Fibroblast of the aortic adventitia (primary cell): ENCODE measurements around the gene CADPS2. TPM values are rescaled to one million over a fixed set of nuclear protein-coding genes. Genes with fewer than 3 reads are reported as not detected.
"Not testable (repeated sequence)": the region's sequence is repeated elsewhere in the genome, so short reads cannot be mapped to it uniquely, and the experiment has no call there.

ENCODE experiments used
- DNase-seq: peaks from one replicate; pipeline ENCODE4 v3.0.0-alpha.2; 2010; ENCODE audit warnings: low read depth
- H3K4me3 ChIP-seq: 2 replicates; pipeline ENCODE4 v1.5.1; 2011; ENCODE audit warnings: low read depth, mild to moderate bottlenecking, control low read depth, low read length, moderate library complexity
- CTCF ChIP-seq: IDR thresholded peaks from 2 replicates; pipeline ENCODE4 v1.5.1; 2011; ENCODE audit warnings: mild to moderate bottlenecking, low read length, control low read depth, inconsistent platforms; ENCODE audit not compliant: insufficient read depth
- total RNA-seq: library from RNA; depleted of rRNA; stranded (reverse); fragments of >200 nt; gene quantifications from 2 replicates; pipeline ENCODE4 v1.2.3, GENCODE V29; 2012; ENCODE audit warnings: low replicate concordance

The CADPS2 gene
- total RNA-seq, 1 donor, result 16.0 TPM

- H3K4me3 ChIP-seq, result no peak overlapping the region
- DNase-seq, result no peak
- no peak for TF ChIP-seq CTCF
These were observed 586.5 kb downstream of the CADPS2 start for GRCh38 chr7:122299624-122300210.

- no peak for DNase-seq
- no peak overlapping the region for H3K4me3 ChIP-seq
- TF ChIP-seq CTCF, result no peak
These were observed 587.6 kb downstream of the CADPS2 start for GRCh38 chr7:122298618-122299017.

GRCh38 chr7:122298131-122298530 is 588.1 kb downstream of the CADPS2 start:
- TF ChIP-seq CTCF, result no peak
- no peak overlapping the region for H3K4me3 ChIP-seq
- no peak for DNase-seq

GRCh38 chr7:122291189-122291588 is 595.1 kb downstream of the CADPS2 start:
- TF ChIP-seq CTCF, result no peak
- DNase-seq, result no peak
- H3K4me3 ChIP-seq, result no peak overlapping the region

- no peak for TF ChIP-seq CTCF
- H3K4me3 ChIP-seq, result no peak overlapping the region
These were observed 595.8 kb downstream of the CADPS2 start for GRCh38 chr7:122290476-122290875.

GRCh38 chr7:122289426-122289825 is 596.8 kb downstream of the CADPS2 start:
- H3K4me3 ChIP-seq, result no peak overlapping the region
- DNase-seq, result no peak
- TF ChIP-seq CTCF, result no peak

More at GRCh38 chr7:122290476-122290875, 595.8 kb downstream of the CADPS2 start:
- DNase-seq, result no peak

GRCh38 chr7:122284608-122285007 is 601.7 kb downstream of the CADPS2 start:
- not testable (repeated sequence) for DNase-seq, H3K4me3 ChIP-seq
